MCF 10A (cell line): ENCODE measurements around the gene ADAMTSL1. TPM values are rescaled to one million over a fixed set of nuclear protein-coding genes. Genes with fewer than 3 reads are reported as not detected.

Experiments
- BruUV-seq: library from RNA; stranded (reverse); fragments of 400-500 nt; replicated peaks from 2 replicates; lab custom pipeline; 2021; lab: Mats Ljungman, UMichigan
- CTCF ChIA-PET: fragments of 300-600 bp; sonication (Branson Sonifier 250); formaldehyde crosslinking; extraction: SDS; loops from one replicate; lab custom pipeline; 2021; ENCODE audit warnings: antibody characterized with exemption, inconsistent platforms; lab: Yijun Ruan, JAX
- POLR2A ChIA-PET: fragments of 300-600, 350-650 bp; sonication (Branson Sonifier 250); formaldehyde crosslinking; extraction: SDS; loops from one replicate; lab custom pipeline; 2020; ENCODE audit warnings: antibody characterized with exemption, inconsistent platforms; lab: Yijun Ruan, JAX
- DNase-seq: peaks from one replicate; pipeline ENCODE4 v3.0.0-alpha.2; 2018; ENCODE audit not compliant: unreplicated experiment
- H3K27ac Mint-ChIP-seq: one replicate; pipeline ENCODE4 v1.8.0; 2022; ENCODE audit warnings: mild to moderate bottlenecking, low read depth, mixed read lengths; ENCODE audit not compliant: unreplicated experiment
- H3K27me3 Mint-ChIP-seq: one replicate; pipeline ENCODE4 v1.8.0; 2022; ENCODE audit warnings: mixed read lengths; ENCODE audit not compliant: insufficient read depth, unreplicated experiment
- H3K36me3 Mint-ChIP-seq: one replicate; pipeline ENCODE4 v1.8.0; 2022; ENCODE audit warnings: mild to moderate bottlenecking, moderate library complexity, mixed read lengths; ENCODE audit not compliant: insufficient read depth, unreplicated experiment
- H3K4me1 Mint-ChIP-seq: one replicate; pipeline ENCODE4 v1.8.0; 2022; ENCODE audit warnings: mixed read lengths; ENCODE audit not compliant: insufficient read depth, unreplicated experiment
- H3K4me3 Mint-ChIP-seq: one replicate; pipeline ENCODE4 v1.8.0; 2022; ENCODE audit warnings: mild to moderate bottlenecking, moderate library complexity, mixed read lengths; ENCODE audit not compliant: unreplicated experiment
- H3K9me3 Mint-ChIP-seq: one replicate; pipeline ENCODE4 v1.8.0; 2022; ENCODE audit warnings: mixed read lengths; ENCODE audit not compliant: unreplicated experiment
- CTCF ChIP-seq: fragments of 200-600 bp; IDR thresholded peaks from one replicate; pipeline ENCODE4 v1.8.0; 2022; ENCODE audit warnings: antibody characterized with exemption, mild to moderate bottlenecking; ENCODE audit not compliant: unreplicated experiment
- intact Hi-C: fragments of 100-400 bp; cut with micrococcal nuclease; formaldehyde crosslinking; loops from 2 replicates; pipeline ENCODE4 v1.14.1; 2022
- total RNA-seq: library from RNA; stranded (reverse); gene quantifications from 2 replicates; pipeline ENCODE4 v1.2.3, GENCODE V29; 2022

The ADAMTSL1 gene
- total RNA-seq, 1 experiment from 2014 or later, result not detected

DNA sequence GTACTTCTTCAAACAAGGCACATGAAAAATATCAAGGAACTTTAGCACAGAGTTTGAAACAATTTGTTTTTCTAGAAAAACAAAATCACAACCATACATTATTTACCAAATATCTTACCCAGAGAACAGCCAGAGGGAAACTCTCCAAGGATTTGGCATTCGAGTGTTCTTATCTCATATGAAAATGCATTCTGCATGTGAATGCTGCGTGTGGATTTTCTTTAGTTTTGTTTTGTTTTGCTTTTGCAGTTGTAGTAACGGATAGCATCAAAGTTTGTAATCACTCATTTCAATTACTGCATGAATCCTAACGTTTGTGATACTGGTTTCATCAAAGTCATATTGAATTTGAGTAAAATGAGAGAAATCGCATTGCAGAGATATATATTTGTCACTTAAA lies 28.0 kb downstream of the ADAMTSL1 start:
- intact Hi-C loops, result no loop called here
- no peaks in the 10 kb centered on the region for H3K9me3 Mint-ChIP-seq
- no peaks in the 10 kb centered on the region for H3K27me3 Mint-ChIP-seq
- no peaks in the 10 kb centered on the region for H3K36me3 Mint-ChIP-seq
- peaks cover 12% of the 10 kb centered on the region for H3K4me1 Mint-ChIP-seq
- CTCF ChIA-PET, result interaction anchor here (0.7 kb wide), 1 partner anchor 290 kb away, joined by 3 read pairs; no protein-coding TSS in a partner anchor
- H3K27ac Mint-ChIP-seq, result no peak overlapping the region
- H3K4me3 Mint-ChIP-seq, result no peak overlapping the region
- BruUV-seq, result no TSS peak
- POLR2A ChIA-PET, result no interaction called here
- DNase-seq, result no peak
- TF ChIP-seq CTCF, result no peak

DNA sequence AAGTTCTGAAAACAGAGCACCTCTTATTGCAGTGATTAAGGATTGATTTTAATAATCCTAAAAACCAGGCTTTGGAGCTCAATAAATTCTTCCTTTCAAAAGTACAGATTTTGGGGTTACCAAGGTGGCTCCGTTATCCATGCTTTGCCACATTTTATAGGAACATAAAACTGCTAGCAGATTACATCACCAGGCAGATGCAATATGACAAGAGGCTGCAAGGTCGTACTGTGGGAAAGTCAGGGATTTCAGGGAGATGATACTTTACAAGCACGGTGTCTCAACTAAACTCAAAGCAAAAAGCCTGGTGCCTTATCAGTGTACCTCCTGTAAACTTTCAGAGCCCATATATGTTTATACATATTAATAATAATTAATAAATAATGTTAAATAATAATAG lies 28.6 kb downstream of the ADAMTSL1 start:
- BruUV-seq, result no TSS peak
- Mint-ChIP-seq H3K27me3 (no peaks in the 10 kb centered on the region), H3K4me1 (peaks cover 12% of the 10 kb centered on the region), H3K4me3 (no peak overlapping the region), H3K27ac (no peak overlapping the region), H3K36me3 (no peaks in the 10 kb centered on the region), H3K9me3 (no peaks in the 10 kb centered on the region)
- ChIA-PET POLR2A (no interaction called here), CTCF (interaction anchor here (0.6 kb wide), 1 partner anchor 611 kb away, joined by 3 read pairs; no protein-coding TSS in a partner anchor)
- DNase-seq, result no peak
- TF ChIP-seq CTCF, result no peak
- intact Hi-C loops, result no loop called here

DNA sequence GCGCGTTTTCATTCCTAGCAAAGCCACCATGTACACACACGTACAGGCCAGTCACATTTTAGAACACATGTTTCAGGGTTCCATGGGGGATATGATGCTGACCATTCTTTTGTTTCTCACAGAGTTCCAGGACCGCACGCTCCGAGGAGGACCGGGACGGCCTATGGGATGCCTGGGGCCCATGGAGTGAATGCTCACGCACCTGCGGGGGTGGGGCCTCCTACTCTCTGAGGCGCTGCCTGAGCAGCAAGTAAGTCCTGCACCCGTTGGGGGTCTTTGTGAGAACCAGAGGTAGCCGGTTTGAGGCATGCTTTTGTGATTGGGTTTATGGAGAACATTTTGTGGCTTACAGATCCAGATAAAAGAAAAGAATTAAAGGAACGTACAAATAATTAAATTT lies 30.8 kb downstream of the ADAMTSL1 start:
- ChIA-PET POLR2A (interaction anchor here (1.1 kb wide), 1 partner anchor 14 kb away, joined by 3 read pairs; no protein-coding TSS in a partner anchor), CTCF (interaction anchor here (0.9 to 1.0 kb wide), 2 partner anchors 15 to 319 kb away, joined by 4 to 5 read pairs; no protein-coding TSS in a partner anchor)
- no peaks in the 10 kb centered on the region for H3K27me3 Mint-ChIP-seq
- H3K36me3 Mint-ChIP-seq, result no peaks in the 10 kb centered on the region
- no peak for TF ChIP-seq CTCF
- no TSS peak for BruUV-seq
- no peak overlapping the region for H3K27ac Mint-ChIP-seq
- no peak overlapping the region for H3K4me3 Mint-ChIP-seq
- intact Hi-C loops, result no loop called here
- peaks cover 6% of the 10 kb centered on the region for H3K9me3 Mint-ChIP-seq
- DNase-seq, result no peak
- H3K4me1 Mint-ChIP-seq, result peaks cover 9% of the 10 kb centered on the region

DNA sequence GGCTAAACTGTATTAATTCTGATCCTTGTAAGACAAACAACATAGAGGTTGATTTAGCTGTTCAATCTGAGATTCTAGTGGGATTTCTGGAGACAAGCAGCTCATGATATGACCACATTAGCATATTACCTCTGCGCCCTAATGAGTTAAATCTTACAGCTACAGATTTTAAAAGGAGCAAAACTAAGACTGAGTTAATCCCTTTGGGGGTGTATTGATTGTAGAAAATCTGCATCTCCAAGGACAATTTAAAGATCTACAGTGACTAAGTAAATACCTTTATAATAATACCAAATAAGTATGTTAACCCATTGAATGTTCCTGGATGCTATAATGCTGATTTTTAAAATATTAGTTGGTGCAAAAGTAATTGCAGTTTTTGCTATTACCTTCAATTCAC lies 33.2 kb downstream of the ADAMTSL1 start:
- Mint-ChIP-seq H3K4me3 (no peak overlapping the region), H3K27me3 (no peaks in the 10 kb centered on the region), H3K36me3 (no peaks in the 10 kb centered on the region), H3K27ac (no peak overlapping the region), H3K4me1 (no peaks in the 10 kb centered on the region), H3K9me3 (peaks cover 6% of the 10 kb centered on the region)
- POLR2A ChIA-PET, result no interaction called here
- intact Hi-C loops, result no loop called here
- no peak for TF ChIP-seq CTCF
- CTCF ChIA-PET, result interaction anchor here (1.0 kb wide), 1 partner anchor 10 kb away, joined by 4 read pairs; no protein-coding TSS in a partner anchor
- BruUV-seq, result no TSS peak
- no peak for DNase-seq
